Suprapubic skin (tissue), 4 donors: ENCODE data around the gene MYL3.

Source experiments
- EP300 ChIP-seq: sonication (generic); formaldehyde crosslinking; IDR thresholded peaks from one replicate; pipeline ENCODE4 v1.6.1; 2017; ENCODE audit warnings: antibody characterized with exemption
- POLR2A ChIP-seq, 2 donors: fragments of 450-650 bp; IDR thresholded peaks; one replicate each; pipeline ENCODE4 v1.6.1; 2017; ENCODE audit warnings: antibody characterized with exemption in 2 of 2, mild to moderate bottlenecking in 2 of 2, moderate library complexity in 2 of 2
- POLR2AphosphoS5 ChIP-seq, 3 donors: sonication (generic); formaldehyde crosslinking; IDR thresholded peaks; one replicate each; pipeline ENCODE4 v1.6.1; 2017; ENCODE audit warnings: antibody characterized with exemption in 3 of 3

DNA sequence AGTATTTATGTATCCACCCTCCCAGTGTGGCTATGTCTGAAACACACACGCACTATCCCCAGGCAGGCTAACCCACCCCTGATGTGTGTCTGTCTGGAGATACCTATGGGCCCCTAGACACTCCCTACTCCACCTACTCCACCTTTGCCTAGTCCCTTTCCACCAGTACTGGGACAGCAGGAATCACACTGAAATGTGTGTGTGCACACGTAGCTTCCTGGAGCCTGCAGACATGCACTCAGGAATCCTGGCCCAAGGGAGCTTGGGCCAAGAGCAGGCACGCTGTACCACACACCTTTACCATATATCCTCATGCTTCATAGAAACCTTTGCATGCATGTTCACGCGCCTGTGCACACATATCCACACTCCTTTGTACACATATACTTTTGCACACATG is 7.4 kb upstream of the MYL3 start:
- TF ChIP-seq EP300 (no peak), POLR2AphosphoS5 (IDR thresholded peaks at IDR 0.05) (no peak), POLR2A (IDR thresholded peaks at IDR 0.05) (no peak)
